Measurements from ENCODE around the gene EPHA2.

DNA sequence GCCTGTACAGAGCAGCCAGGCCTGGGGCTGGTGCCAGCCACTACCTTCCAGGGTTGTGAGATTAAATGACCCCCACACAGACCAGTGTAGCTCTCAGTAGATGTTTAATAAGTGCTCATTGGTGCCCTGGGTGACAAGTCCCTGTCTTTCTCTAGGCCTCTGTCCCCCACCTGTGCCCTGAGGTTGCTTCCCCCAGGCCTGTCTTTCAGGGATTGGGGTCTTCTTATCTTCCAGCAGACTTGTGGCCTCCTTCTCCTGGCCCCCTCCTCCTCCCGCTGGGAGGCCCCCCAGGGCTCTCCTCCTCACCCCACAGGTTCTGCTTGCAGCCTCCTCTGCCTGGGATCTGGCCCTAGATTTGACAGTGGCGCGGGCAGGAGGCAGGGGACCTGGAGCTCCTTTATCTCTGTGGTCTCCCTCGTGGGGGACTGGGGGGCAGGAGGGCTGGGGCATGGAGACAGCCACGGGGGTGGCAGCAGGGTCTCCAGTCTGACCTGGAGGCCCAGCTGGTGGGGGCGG is 40.3 kb downstream of the EPHA2 start:
- TF ChIP-seq, protein P1, sequence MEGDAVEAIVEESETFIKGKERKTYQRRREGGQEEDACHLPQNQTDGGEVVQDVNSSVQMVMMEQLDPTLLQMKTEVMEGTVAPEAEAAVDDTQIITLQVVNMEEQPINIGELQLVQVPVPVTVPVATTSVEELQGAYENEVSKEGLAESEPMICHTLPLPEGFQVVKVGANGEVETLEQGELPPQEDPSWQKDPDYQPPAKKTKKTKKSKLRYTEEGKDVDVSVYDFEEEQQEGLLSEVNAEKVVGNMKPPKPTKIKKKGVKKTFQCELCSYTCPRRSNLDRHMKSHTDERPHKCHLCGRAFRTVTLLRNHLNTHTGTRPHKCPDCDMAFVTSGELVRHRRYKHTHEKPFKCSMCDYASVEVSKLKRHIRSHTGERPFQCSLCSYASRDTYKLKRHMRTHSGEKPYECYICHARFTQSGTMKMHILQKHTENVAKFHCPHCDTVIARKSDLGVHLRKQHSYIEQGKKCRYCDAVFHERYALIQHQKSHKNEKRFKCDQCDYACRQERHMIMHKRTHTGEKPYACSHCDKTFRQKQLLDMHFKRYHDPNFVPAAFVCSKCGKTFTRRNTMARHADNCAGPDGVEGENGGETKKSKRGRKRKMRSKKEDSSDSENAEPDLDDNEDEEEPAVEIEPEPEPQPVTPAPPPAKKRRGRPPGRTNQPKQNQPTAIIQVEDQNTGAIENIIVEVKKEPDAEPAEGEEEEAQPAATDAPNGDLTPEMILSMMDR (IDR thresholded peaks at IDR 0.05; ENCODE audit: low read depth, low read length): no peak
- TF ChIP-seq POLR2A (IDR thresholded peaks at IDR 0.05; ENCODE audit: extremely low read depth, insufficient read length) (no peak), MYC (IDR thresholded peaks at IDR 0.05; ENCODE audit: low read depth, low read length) (no peak)
- TF ChIP-seq, protein P2, sequence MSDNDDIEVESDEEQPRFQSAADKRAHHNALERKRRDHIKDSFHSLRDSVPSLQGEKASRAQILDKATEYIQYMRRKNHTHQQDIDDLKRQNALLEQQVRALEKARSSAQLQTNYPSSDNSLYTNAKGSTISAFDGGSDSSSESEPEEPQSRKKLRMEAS (IDR thresholded peaks at IDR 0.05; ENCODE audit: low read depth, low read length): no peak
